HG03280 (cell line): ENCODE measurements around the gene RNF11.

Source experiments
- ATAC-seq: cut with Tn5 transposase; IDR thresholded peaks from one replicate; pipeline ENCODE4 v1.9.1; 2021; ENCODE audit warnings: mild to moderate bottlenecking, moderate library complexity; ENCODE audit not compliant: unreplicated experiment

RNF11 gene

GRCh38 chr1:51294566-51295184, 58.6 kb downstream of the RNF11 start:
- no peak for ATAC-seq

GRCh38 chr1:51295926-51296325, 59.9 kb downstream of the RNF11 start:
- ATAC-seq, result no peak

- peak; percentile 57 for ATAC-seq
Observed at GRCh38 chr1:51296383-51297357, 60.6 kb downstream of the RNF11 start.

GRCh38 chr1:51297401-51298321, 61.6 kb downstream of the RNF11 start:
- no peak for ATAC-seq

- ATAC-seq, result no peak
Observed at GRCh38 chr1:51298322-51298705, 62.2 kb downstream of the RNF11 start.

GRCh38 chr1:51299185-51299885, 63.3 kb downstream of the RNF11 start:
- no peak for ATAC-seq

GRCh38 chr1:51299981-51300670, 64.1 kb downstream of the RNF11 start:
- no peak for ATAC-seq

GRCh38 chr1:51301152-51301843, 65.2 kb downstream of the RNF11 start:
- no peak for ATAC-seq

GRCh38 chr1:51301844-51302162, 65.7 kb downstream of the RNF11 start:
- no peak for ATAC-seq

GRCh38 chr1:51302270-51302669, 66.2 kb downstream of the RNF11 start:
- no peak for ATAC-seq

- no peak for ATAC-seq
Observed at GRCh38 chr1:51302746-51303145, 66.7 kb downstream of the RNF11 start.

- ATAC-seq, result no peak
Observed at GRCh38 chr1:51303315-51303714, 67.2 kb downstream of the RNF11 start.

- no peak for ATAC-seq
Observed at GRCh38 chr1:51303751-51304251, 67.7 kb downstream of the RNF11 start.

GRCh38 chr1:51304360-51304759, 68.3 kb downstream of the RNF11 start:
- no peak for ATAC-seq

- no peak for ATAC-seq
Observed at GRCh38 chr1:51305371-51305823, 69.3 kb downstream of the RNF11 start.

GRCh38 chr1:51306950-51307349, 70.9 kb downstream of the RNF11 start:
- no peak for ATAC-seq

GRCh38 chr1:51308636-51309035, 72.6 kb downstream of the RNF11 start:
- no peak for ATAC-seq

GRCh38 chr1:51309291-51309690, 73.2 kb downstream of the RNF11 start:
- no peak for ATAC-seq
